ENCODE data around the gene OTOP3.

Gene OTOP3, protein sequence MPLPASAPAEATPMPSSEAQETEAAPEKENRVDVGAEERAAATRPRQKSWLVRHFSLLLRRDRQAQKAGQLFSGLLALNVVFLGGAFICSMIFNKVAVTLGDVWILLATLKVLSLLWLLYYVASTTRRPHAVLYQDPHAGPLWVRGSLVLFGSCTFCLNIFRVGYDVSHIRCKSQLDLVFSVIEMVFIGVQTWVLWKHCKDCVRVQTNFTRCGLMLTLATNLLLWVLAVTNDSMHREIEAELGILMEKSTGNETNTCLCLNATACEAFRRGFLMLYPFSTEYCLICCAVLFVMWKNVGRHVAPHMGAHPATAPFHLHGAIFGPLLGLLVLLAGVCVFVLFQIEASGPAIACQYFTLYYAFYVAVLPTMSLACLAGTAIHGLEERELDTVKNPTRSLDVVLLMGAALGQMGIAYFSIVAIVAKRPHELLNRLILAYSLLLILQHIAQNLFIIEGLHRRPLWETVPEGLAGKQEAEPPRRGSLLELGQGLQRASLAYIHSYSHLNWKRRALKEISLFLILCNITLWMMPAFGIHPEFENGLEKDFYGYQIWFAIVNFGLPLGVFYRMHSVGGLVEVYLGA

DNA sequence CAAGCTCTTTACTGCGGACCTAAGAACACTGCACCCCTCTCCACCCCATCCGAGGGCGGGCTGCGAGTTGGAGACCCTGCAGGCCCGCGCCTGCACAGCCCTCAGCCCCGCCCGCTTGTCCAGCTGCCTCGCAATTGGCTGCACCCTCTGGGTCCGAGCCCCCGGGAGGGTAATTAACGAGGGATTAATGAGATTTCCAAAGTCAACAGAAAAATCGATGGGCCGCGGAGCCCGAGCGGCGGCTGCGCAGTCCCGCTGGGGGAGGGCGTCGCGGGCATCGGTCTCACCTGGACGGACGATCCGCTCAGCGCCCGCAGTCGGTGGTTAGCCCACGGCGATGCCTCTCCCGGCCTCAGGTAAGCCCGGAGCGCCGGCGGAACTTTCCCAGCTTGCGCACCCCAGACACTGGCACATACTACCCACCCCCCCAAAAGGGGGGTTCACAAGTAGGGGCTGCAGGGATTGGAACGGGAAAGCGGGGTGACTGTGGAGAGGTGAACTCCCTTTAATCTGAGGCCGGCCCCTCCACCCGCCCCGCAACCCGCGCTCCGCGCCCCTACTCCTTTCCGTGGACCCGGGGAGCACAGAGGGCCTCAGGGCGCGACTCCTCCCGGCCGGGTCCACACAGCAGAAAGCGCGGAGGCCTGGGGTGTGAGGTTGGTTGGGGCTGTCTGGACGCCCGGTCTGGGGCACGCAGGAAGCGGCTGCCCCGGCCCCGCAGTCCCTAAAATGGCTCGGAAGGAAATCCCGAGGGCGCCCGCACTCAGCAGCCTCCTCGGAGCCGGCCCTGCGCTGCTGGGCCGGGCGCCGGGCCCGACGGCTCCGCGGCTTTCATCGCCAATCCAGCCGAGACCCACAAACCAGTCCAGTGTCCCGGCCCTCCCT is at the start of gene OTOP3:
Gene OTOP3 (plus strand): TSS at position 314 of the 885 bp plus-strand sequence. CDS start 24 bp downstream, at position 338.
- H3K27ac Mint-ChIP-seq = no peak within 1 kb of the TSS
- H3K27me3 Mint-ChIP-seq = peaks cover 70% of the 10 kb centered on the region
- no peaks in the 10 kb centered on the region for H3K36me3 Mint-ChIP-seq (ENCODE audit: low read depth)
- no peaks in the 10 kb centered on the region for H3K4me1 Mint-ChIP-seq (ENCODE audit: low read depth)
- no peaks in the 10 kb centered on the region for H3K9me3 Mint-ChIP-seq
- H3K4me3 Mint-ChIP-seq = no peak within 1 kb of the TSS

DNA sequence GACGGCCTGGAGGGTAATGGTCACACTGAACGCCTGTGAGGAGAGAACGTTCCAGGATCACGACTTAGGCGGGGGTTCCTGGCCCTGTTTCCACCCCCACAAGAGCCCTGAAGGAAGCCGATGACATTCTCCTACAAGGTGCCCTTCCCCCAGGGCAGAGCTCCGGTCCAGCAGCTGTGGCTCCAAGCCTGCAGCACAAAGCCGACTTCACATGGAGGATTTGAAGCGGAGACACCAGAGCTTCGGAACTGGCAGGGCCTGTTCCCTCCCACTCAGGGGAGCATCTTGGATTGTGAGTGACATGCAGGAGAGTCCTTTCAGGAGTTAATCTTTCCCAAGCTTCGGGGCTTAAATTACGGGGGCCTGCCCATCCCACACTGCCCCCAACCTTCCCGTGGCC is 47.2 kb upstream of the OTOP3 start:
- Mint-ChIP-seq H3K4me3 (no peak overlapping the region), H3K27me3 (peaks cover 22% of the 10 kb centered on the region), H3K4me1 (ENCODE audit: low read depth) (no peaks in the 10 kb centered on the region), H3K36me3 (ENCODE audit: low read depth) (no peaks in the 10 kb centered on the region), H3K27ac (no peak overlapping the region), H3K9me3 (no peaks in the 10 kb centered on the region)

DNA sequence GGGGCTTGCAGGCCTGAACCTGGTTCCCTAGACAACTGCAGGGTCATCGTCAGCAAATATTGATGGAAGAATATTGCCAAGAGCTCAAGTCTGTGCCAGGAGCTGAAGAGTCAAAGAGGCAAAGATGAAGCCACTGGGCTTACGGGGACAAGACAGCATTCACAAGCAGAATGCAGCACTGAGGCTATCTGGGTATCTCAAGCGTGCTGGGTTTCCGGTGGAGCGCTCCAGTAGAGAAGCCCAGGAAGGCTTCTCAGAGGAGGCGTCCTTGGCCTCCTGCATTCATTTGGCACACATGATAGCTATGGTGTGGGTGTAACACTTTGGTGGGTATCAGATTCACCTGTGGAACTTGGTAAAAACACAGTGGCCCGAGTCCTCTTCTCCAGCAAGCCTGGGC is 45.1 kb upstream of the OTOP3 start:
- peaks cover 3% of the 10 kb centered on the region for H3K4me1 Mint-ChIP-seq (ENCODE audit: low read depth)
- H3K9me3 Mint-ChIP-seq = no peaks in the 10 kb centered on the region
- no peak overlapping the region for H3K4me3 Mint-ChIP-seq
- peaks cover 33% of the 10 kb centered on the region for H3K27me3 Mint-ChIP-seq
- H3K27ac Mint-ChIP-seq = no peak overlapping the region
- no peaks in the 10 kb centered on the region for H3K36me3 Mint-ChIP-seq (ENCODE audit: low read depth)

DNA sequence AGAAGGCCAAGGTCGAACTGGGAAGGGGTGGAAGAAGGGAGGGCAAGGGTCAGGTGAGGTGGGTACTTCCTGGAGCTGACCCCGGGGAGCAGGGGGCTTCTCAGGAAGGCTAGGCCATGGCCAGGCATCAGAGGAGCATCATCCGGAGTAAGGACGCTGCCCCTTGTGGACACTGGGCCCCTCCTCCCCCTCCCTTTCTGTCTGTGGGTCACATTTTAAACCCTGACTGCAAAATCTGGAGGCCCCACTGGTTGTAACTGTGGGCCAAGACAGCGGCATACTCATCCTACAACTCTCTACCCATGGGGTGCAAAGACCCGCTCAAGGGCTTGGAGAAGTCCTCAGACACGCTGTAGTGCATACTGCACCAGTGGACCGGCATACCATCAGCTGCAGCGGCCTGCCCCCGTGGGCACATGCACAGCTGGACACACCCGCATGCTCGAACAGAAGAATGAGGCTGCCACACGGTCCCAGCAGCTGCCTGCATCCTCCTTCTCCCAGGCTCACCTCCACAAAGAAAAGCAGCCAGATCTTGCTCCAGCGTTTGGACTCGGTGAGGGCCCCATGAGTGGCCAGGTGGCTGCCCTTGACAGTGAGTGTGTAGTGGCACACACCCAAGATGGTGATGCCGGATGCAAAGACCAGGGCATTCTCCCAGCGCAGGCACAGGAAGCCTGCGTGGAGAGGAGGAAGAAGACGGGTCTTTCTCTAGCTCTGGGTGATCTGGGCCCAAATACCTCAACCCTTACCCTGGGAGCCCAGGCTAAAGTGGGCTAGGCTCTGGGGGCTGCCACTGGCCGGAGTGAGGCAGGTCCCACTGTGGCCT is 43.5 kb upstream of the OTOP3 start:
- H3K4me3 Mint-ChIP-seq = no peak overlapping the region
- no peaks in the 10 kb centered on the region for H3K36me3 Mint-ChIP-seq (ENCODE audit: low read depth)
- peaks cover 42% of the 10 kb centered on the region for H3K27me3 Mint-ChIP-seq
- H3K4me1 Mint-ChIP-seq (ENCODE audit: low read depth) = peaks cover 3% of the 10 kb centered on the region
- H3K27ac Mint-ChIP-seq = no peak overlapping the region
- H3K9me3 Mint-ChIP-seq = no peaks in the 10 kb centered on the region

DNA sequence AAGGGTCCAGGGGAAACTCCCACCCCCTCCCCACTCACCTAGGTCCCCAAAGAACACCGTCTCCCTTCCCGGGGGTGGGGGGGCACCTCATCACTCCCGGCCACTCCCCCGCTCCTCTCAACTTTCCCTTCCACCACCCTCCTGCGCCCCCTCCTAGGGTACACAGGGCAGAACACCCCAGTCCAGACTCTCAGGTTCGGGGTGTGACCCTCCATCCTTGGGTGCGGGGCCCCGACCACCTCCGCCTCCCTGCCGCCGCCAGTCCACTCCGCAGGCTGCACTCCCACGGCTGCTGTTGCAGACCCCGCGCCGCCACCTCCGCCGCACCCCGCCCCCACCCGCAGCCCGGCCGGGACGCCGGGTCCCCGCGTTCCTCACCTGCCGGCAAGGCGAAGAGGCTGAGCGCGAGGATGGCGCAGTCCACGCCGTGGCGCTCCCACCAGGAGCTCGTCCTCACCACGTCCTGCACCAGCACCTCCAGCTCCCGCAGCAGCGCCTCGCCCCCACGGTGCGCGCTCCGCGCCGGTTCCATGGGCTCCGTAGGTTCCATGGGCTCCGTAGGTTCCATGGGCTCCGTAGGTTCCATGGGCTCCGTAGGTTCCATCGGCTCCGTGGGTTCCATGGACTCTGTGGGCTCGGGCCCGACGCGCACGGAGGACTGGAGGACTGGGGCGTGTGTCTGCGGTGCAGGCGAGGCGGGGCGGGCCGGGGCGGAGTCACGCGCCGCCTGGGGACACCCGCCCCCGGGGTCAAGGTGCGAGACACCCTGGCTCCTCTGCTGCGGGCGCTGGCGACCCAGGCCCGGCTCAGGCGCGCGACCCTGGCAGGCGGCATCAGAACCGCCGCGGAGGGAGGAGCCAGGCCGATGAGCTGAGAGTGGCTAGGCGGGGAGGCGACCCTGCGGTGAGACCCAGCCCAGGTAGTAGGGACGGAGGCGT is 42.5 kb upstream of the OTOP3 start, which contains the start of gene FADS6:
Gene FADS6 (minus strand): TSS at position 660 of the 938 bp plus-strand sequence. CDS start 38 bp downstream, at position 622.
- Mint-ChIP-seq H3K4me3 (peak within 1 kb of the TSS; percentile 47), H3K4me1 (ENCODE audit: low read depth) (peaks cover 3% of the 10 kb centered on the region), H3K36me3 (ENCODE audit: low read depth) (no peaks in the 10 kb centered on the region), H3K9me3 (no peaks in the 10 kb centered on the region), H3K27me3 (peaks cover 42% of the 10 kb centered on the region), H3K27ac (no peak within 1 kb of the TSS)

DNA sequence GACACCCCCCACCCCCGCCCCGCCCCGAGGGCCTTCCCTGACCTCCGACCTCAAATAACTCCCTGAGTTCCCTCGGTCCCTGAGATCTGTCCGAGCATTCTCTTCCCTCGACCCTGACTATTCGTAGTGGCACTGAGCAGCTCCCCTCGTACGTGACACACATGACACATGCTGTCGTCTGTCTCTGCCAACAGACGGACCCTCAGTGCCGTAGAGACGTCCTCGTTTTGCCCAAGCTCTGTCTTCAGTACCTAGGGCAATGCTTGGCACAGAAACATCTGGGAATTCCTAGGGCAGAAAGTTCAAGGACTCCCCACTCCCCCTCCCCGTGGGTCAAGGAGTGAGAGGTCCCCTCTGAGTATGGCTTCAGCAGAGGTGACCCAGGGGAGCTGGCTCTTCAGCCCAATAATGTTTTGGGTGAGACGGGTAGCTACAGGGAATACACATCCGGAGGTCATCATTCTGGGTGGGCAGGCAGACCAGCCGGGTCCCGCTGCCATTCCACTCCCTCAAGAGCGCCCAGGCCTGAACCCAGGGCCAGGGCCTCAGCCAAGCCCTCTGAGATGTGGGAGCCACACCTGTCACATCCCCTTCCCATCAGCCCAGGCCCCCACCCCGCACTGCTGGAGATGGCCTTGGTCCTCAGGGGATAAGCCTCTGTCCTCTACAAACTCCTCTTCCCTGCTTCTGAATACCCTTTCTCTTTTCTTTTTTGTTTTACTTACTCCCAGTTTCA is 41.6 kb upstream of the OTOP3 start:
- Mint-ChIP-seq H3K4me1 (ENCODE audit: low read depth) (peaks cover 3% of the 10 kb centered on the region), H3K27me3 (peaks cover 42% of the 10 kb centered on the region), H3K4me3 (peak overlapping the region; percentile 47), H3K9me3 (no peaks in the 10 kb centered on the region), H3K36me3 (ENCODE audit: low read depth) (no peaks in the 10 kb centered on the region), H3K27ac (no peak overlapping the region)

DNA sequence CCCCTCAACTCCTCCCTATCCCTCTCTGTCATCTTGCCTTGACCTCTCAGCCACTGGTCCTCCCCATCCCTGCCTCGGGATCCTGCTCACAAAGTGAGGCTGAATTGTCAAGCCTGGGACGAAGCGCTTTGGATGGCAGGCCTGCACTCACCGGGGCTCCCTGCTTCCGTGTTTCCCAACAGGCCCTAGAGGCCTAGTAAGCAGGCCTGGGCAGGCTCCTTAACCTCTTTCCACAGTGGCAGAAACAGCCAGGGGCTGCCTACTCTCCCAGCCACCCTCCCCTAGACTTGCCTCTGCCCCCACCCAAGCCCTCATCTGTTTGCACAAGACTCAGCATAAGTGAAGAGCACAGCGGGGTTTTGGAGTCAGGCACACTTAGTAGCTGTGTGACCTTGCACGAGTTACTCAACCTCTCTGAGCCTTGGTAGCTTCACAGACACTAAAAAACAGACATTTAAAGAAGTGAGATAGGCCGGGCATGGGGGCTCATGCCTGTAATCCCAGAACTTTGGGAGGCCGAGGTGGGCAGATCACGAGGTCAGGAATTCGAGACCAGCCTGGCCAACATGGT is 37.2 kb upstream of the OTOP3 start:
- Mint-ChIP-seq H3K9me3 (no peaks in the 10 kb centered on the region), H3K36me3 (ENCODE audit: low read depth) (no peaks in the 10 kb centered on the region), H3K27ac (no peak overlapping the region), H3K4me3 (no peak overlapping the region), H3K27me3 (peaks cover 39% of the 10 kb centered on the region), H3K4me1 (ENCODE audit: low read depth) (peaks cover 3% of the 10 kb centered on the region)

DNA sequence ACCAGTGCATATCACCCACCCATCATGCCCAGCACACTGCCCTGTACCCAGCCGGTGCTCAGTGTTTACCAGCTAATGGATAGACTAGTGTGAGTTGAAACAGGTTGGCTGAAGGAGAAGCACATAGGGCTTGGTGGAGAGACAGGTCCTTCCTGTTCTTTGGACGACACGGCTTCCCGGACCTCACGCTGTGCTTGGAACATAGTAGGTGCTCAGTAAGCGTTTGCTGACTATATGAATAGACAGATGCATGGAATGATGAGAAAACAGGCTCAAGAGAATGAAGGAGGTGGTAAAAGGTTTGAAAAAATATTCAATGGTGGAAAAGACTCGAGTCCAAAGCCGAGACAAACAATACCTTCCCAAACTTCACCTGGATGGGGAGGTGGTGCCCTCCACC is 35.5 kb upstream of the OTOP3 start:
- Mint-ChIP-seq H3K4me3 (no peak overlapping the region), H3K27ac (no peak overlapping the region), H3K4me1 (ENCODE audit: low read depth) (no peaks in the 10 kb centered on the region), H3K9me3 (no peaks in the 10 kb centered on the region), H3K27me3 (peaks cover 26% of the 10 kb centered on the region), H3K36me3 (ENCODE audit: low read depth) (no peaks in the 10 kb centered on the region)

DNA sequence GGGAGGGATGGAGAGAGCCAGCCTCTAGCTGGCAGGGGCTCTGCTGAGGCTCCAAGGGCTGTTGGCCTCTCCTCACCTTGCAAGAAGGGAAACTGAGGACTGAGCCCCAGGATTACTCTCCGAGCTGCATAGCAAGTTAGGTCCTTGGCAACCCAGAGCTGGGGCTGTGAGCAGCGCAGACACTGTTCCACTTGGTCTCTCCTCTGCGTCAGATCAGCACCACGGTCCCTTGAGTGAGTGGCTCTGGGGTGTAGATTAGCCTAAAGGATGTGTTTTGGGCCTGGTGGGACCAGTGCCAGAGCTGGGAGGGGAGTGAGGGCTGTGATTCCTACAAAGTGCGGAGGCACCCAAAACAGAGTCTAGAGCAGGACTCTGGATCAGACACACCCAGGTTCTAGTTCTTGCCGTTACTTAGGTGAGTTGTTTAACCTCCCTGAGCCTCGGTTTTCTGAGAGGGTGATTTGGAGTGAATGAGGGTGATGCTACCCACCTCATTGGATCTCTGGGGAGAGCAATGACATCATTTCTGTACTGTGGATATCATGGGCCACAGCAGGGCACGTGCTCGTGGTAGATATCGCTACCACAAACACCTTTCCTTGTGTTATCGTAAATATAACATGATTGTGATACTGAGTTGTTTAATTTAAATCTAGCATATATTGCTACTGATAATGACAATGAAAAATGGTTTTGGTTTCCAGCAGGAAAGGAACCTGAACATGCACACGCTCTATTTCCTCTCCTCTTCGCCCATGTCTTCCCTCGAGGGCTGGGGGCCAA is 34.2 kb upstream of the OTOP3 start:
- Mint-ChIP-seq H3K27ac (no peak overlapping the region), H3K27me3 (peaks cover 17% of the 10 kb centered on the region), H3K36me3 (ENCODE audit: low read depth) (no peaks in the 10 kb centered on the region), H3K4me1 (ENCODE audit: low read depth) (no peaks in the 10 kb centered on the region), H3K4me3 (no peak overlapping the region), H3K9me3 (no peaks in the 10 kb centered on the region)

DNA sequence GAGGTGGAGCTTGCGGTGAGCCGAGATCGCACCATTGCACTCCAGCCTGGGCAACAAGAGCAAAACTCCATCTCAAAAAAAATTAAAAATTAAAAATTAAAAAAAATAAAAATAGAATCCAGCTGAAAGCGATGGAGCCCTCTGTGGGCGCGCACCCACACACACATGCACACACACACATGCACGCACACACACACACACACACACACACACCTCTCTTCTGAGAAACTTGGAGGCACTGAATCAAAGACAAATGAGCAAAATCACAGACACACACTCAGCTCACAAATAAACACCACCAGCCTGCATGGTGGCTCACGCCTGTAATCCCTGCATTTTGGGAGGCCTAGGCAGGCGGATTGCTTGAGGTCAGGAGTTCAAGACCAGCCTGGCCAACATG is 32.7 kb upstream of the OTOP3 start:
- no peaks in the 10 kb centered on the region for H3K9me3 Mint-ChIP-seq
- H3K27me3 Mint-ChIP-seq = peaks cover 14% of the 10 kb centered on the region
- H3K4me3 Mint-ChIP-seq = no peak overlapping the region
- H3K27ac Mint-ChIP-seq = no peak overlapping the region
- H3K36me3 Mint-ChIP-seq (ENCODE audit: low read depth) = no peaks in the 10 kb centered on the region
- no peaks in the 10 kb centered on the region for H3K4me1 Mint-ChIP-seq (ENCODE audit: low read depth)

DNA sequence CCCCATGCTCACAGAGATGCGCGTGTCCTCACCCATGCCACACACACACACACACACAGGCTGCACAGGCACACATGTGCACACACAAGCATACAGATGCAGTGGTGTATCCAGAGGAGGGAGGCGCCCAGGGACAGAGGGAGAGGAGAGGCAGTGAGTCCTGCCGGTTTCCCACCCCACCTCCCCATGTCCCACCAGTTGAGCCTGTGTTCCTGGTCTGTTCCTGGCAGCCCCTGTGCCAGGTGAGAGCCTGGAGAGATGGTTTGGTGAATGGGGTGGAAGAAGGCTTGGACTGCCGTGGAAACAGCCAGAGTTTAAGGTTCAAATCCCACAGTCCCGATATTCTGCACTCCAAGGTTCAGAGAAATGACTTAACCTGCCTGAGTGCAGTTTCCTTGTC is 32.0 kb upstream of the OTOP3 start:
- Mint-ChIP-seq H3K4me1 (ENCODE audit: low read depth) (no peaks in the 10 kb centered on the region), H3K36me3 (ENCODE audit: low read depth) (no peaks in the 10 kb centered on the region), H3K27ac (no peak overlapping the region), H3K9me3 (no peaks in the 10 kb centered on the region), H3K4me3 (no peak overlapping the region), H3K27me3 (peaks cover 14% of the 10 kb centered on the region)

DNA sequence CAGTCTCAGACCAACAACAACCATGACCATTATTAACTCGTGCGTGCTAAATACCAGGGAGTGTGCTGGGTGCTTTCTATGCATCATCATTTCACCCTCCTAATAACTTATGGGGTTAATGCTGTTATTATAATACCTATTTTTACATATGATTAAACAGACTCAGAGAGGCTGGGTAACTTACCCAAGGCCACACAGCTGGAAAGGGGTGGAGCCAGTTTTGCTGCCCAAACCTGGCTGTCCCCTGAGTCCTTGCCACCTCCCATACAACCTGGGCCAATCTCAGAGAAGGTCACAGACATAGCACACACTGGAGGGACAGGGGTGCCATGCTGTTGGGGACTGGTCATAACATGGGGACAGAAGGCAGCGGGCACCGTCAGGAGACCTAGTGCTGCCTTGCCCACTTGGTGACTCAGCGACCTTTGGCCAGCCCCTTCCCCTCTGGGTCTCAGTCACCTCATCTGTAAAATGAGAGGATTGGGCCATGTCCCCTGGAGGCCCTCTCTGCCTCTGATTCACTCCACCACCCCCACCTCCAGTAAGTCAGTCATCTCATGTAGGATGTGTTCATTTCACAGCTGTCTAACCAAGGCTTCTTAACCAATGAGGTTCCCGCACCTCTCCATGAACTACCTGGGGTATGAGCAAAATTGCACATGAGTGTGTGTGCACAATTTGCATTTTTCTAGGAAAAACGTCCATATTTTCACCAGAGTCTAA is 30.9 kb upstream of the OTOP3 start:
- Mint-ChIP-seq H3K9me3 (no peaks in the 10 kb centered on the region), H3K27ac (no peak overlapping the region), H3K36me3 (ENCODE audit: low read depth) (no peaks in the 10 kb centered on the region), H3K4me3 (no peak overlapping the region), H3K27me3 (peaks cover 14% of the 10 kb centered on the region), H3K4me1 (ENCODE audit: low read depth) (no peaks in the 10 kb centered on the region)

Data from stimulated activated naive CD8-positive, alpha-beta T cell treated with anti-CD3 and anti-CD28 coated beads, Interleukin-15, Interleukin-2, amounts not matched to agents 100 ng/mL and 50 ng/mL, for 24 hours (primary cell).